Activated gamma-delta T cell treated with anti-CD3 and anti-CD28 coated beads, Interleukin-2, amount 50 U/mL, for 16 hours (primary cell): Measurements from ENCODE around the gene TCL1A.

Experiments
- DNase-seq: peaks from one replicate; pipeline ENCODE4 v3.0.0-alpha.2; 2020; ENCODE audit warnings: low read depth

TCL1A gene

DNA sequence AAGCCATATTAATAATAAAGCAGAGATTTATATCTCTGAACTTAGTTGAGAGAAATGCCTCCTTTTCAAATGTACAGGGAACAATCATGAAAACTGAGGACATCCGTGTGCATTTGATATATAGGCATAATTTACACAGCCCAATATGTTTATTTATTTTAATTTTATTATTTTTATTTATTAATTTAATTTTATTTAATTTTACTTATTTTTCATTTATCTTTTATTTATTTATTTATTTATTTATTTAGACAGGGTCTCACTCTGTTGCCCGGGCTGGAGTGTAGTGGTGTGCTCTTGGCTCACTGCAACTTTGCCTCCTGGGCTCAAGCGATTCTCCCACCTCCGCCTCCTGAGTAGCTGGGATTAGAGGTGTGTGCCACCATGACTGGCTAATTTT is 8.4 kb downstream of the TCL1A start:
- no peak for DNase-seq

DNA sequence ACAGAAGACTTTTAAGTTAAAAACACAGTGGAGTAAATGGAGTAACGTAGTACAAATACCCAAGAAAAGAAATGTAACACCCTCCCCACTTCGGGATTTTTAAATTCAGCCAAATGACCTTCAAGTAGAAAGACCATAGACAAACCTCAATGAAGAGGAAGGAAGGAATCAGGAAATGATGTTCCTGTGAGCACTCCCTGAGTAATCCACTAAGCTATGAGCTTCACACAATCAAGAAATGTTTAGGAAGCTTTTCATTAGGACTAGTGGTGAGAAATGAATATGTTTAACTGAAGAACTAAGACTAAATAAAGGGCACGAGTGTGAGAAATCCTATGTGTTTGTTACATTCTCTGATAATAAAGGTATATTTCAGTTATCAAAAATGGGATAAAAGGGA is 10.1 kb downstream of the TCL1A start:
- no peak for DNase-seq

DNA sequence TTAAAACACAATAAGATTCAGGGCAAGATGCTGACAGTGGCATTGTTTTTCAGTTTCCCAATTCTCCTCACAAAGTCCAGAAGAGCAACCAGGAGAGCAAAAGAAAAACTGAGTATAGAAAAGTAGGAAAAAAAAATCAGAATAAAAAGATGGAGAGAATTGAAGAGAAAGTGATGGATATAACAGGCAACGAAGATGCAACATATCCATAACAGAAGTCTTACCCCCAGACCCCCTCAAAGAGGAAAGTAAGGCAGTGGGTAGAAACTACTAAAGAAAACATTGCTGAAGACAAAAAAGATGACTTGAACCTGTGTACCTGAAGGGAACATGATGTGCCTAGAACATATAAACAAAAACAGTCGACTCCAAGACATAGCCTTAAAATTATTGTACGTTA is 10.6 kb downstream of the TCL1A start:
- no peak for DNase-seq

DNA sequence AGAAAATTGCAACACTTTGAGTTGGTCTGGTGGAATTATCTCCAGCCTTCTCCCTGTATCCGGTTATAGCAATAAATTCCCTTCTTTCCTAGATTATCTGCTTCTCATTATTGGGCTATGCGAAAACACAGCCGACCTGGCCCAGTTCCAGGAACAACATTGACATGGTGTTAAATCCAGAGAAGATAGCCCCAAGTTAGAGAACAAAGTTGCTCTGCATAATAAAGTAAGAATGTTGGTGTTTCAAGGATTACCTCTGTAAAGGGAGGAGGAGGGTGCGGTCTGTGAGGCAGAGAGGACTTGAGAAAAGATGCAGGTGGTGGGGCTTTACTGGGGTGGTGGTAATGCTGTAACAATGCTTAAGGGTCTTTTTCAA is 12.1 kb downstream of the TCL1A start:
- DNase-seq = no peak

DNA sequence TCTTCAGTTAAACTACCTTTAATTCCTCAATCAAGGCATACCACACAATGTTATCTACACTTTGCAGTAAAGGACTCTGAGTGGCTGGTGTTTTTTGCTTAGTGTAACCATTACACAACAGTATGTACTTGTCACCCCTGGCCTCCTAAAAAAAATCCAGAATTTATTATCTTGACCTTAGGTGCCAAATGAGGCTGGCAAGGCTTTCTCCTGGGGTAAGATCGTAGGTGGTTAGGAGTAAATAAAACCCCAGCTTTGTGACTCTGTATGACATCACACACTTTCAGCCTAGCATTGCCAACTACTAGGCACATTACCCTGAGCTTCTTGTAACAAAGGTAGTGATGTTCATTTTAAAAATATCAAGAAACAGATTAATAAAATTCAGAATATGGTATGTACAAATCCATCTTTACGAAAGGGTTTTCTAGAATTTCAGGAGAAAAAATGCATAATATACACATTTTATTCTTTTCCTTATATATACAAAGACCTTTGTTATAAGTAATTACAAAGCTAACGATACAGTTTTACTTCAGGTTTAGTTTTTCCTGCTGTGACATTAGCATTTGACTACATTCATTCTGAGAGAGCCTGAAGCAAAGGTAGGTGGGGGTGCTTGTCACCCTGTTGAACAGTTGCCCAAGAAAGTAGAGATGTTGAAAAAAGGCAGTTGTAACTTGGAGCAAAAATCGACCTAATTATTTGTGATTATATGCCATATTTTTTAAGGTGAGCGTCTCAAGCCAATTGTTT is 13.5 kb downstream of the TCL1A start:
- DNase-seq = no peak

DNA sequence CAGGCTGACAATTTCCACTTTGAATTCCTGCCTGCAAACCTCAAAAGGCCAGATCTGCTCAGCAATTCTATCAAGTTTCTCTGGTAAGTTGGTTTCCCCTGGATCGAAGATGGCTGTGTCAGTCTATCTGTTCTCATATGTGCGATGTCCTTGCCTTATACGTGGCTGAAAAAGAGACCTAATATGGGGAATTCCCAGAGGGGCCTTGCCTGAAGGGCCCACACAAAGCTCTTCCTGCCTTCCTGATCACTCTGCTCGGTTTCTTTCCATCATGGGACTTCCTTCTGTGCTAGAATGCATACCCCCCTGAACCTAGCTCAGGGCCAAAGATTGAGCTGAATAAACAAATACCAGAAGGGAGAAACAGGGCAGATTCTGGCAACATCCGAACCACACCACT is 14.5 kb downstream of the TCL1A start:
- no peak for DNase-seq

DNA sequence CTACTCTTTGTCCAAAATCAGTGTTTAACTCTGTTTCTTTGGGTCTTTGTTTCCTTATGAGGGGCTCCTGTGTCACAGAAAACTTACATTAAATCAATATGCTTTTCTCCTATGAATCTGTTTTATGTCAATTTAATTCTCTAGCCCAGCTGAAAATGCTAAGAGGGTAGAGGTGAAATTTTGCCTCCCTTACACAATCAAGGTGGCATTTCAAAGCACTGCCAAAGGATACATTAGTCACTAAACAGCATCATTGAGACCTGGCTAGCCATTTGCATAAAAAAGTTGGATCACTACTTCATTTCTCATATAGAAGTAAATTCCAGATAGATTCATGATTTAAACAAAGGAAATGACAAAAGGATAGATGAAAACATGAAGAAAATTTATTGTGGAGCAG is 15.6 kb downstream of the TCL1A start:
- DNase-seq = no peak

DNA sequence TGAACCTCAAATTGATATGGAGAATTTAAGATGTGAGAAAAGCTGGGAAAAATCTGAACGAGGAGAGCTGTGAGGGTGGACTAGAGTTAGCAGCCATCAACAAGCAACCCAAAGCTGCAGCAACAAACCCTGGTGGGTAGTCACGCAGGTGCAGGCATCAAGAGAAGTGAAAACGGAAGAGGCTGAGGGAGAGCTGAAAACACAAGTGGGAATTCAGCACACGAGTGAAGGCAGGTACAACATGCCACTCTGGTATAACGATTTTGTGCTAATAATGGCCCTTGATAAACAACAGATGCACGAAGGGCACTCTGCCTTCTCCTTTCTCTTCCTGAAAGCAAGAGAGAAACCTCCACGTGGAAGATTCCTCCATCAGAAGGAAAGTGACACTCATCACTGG is 16.2 kb downstream of the TCL1A start:
- DNase-seq = no peak

DNA sequence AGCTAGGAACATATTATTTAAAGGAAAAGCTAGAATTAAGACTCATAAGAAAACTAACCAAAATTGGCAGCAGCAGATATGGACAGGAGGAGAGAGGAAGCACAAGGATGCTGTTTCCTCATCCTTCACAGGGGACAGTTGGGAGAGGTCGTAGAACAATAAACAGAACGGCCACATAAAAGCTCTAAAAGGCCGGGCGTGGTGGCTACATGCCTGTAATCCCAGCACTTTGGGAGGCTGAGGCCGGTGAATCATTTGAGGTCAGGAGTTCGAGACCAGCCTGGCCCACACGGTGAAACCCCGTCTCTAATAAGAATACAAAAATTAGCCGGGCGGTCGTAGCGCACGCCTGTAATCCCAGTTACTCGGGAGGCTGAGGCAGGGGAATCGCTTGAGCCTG is 17.2 kb downstream of the TCL1A start:
- DNase-seq = no peak

DNA sequence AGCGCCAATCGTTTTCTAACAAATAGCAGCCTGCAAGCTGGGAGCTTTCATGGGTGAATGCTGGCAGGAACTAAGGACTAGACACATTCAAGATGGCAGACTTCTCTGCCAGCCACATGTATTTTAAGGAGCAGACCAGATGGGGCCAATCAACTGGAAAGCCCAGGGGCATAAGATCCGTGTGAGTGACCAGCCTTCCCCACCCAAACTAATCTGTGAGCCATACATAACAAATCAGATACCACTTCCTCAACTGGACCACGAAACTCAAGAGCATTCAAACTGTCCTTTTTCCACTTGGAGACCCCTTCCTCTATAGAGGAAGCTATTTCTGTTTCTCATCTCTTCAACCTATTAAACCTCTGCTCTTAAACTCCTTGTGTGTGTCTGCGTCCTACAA is 18.0 kb downstream of the TCL1A start:
- no peak for DNase-seq

DNA sequence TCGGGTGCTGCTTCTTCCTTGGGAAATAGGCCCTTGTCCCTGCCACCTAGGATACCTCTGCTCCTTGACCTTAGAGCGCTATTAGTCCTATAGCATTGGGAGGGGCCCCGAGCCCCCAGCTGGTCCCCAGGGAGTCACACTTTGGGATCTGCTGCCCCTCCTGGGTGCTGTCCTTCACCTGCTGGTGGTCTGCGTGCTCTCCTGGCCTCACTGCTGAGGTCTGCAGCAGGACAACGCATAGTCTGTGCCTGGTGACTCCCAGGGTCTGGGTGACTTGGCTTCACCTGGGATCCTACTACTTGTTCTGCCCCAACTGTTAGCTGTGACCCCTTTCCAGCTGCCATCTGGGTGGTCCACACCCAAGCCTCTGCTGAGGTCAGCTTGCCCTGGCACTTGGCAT is 18.9 kb downstream of the TCL1A start:
- no peak for DNase-seq

DNA sequence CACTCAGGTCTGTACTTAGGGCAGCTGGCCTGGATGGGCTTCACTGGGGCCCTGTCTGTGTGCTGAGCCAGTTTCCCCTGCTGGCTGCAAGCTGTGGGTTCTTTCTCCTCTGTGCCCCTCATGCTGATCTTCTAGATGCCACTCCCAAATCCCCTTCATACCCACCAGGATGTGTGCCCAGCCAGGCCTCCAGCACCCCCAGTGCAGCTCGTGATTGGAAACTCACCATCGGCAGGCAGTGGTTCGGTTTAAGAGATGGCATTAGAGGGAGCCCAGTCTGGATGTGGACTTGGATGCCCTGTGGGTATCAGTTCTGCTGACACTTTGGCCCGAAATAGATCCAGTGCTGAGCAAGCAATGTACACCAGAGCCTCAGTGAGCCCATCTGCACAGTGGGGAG is 21.8 kb downstream of the TCL1A start:
- no peak for DNase-seq

DNA sequence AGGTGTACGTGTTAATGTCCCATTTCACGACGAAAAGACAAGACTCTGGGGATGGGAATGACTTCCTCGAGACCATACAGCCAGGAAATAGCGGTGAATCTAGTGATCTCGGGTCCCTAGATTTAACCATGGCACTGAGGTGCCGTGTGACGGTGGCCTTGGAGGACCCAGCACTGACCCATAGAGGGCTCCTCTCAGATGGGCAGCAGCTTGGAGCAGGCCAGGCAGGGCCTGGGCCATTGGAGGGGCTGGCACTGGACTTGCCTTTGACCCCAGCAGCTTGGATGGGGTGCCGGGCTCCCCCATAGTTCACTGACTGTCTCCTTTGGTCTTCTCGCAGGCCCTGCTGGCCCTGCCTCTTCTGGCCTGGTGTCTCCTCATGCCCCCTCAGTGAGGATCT is 22.3 kb downstream of the TCL1A start:
- no peak for DNase-seq

DNA sequence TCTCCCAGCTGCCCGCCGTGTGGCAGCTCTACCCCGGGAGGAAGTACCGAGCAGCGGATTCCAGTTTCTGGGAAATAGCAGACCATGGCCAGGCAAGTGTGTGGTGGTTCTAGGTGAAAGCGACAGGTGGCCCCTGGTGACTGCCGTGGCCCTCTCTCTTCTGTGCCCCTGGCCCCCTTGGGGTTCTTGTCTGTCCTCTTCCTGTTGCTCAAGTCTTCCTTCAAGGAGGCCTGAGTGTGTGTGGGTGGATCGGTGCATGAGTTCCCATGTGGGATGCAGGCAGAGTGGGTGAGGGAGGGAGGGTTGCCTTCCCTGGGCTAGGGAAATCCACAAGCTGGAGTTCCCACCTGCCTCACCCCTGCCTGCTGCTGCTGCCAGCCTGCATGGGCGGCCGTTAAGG is 23.1 kb downstream of the TCL1A start:
- no peak for DNase-seq

DNA sequence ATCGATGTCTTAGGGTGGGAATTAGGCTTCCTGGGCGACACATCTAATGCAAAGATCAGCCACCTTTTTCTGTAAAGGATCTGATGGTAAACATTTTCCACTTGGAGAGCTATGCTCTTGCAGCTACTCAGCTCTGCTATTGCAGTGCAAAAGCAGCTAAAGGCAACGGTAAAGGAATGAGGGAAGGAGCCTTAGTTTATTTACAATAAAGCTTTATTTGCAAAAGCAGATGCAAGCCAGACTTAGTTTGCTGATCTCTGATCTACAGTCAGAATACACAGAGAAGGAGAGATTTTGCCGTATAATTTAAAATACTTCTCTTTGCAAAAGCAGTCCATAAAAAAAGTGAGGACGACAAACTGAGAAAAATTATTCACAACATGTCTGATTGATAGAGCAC is 24.5 kb downstream of the TCL1A start:
- DNase-seq = no peak

DNA sequence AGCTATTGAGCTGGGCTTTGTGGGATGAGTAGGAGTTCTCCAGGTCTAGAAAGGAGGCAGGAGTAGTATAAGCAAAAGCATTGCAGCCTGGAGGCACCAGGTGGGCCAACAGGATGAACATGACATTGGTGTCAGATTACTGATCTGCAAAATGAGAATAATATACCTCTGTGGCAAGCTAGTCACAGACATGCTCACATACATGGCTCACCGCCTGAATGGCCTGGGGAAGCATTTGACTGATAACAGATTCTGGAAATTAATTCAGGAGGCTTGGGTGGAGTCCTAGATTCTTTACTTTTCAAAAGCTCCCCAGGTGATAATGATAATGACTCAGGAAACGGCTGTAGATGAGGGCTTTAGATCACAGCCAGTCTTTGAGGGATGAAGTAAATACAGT is 27.0 kb downstream of the TCL1A start:
- DNase-seq = no peak

DNA sequence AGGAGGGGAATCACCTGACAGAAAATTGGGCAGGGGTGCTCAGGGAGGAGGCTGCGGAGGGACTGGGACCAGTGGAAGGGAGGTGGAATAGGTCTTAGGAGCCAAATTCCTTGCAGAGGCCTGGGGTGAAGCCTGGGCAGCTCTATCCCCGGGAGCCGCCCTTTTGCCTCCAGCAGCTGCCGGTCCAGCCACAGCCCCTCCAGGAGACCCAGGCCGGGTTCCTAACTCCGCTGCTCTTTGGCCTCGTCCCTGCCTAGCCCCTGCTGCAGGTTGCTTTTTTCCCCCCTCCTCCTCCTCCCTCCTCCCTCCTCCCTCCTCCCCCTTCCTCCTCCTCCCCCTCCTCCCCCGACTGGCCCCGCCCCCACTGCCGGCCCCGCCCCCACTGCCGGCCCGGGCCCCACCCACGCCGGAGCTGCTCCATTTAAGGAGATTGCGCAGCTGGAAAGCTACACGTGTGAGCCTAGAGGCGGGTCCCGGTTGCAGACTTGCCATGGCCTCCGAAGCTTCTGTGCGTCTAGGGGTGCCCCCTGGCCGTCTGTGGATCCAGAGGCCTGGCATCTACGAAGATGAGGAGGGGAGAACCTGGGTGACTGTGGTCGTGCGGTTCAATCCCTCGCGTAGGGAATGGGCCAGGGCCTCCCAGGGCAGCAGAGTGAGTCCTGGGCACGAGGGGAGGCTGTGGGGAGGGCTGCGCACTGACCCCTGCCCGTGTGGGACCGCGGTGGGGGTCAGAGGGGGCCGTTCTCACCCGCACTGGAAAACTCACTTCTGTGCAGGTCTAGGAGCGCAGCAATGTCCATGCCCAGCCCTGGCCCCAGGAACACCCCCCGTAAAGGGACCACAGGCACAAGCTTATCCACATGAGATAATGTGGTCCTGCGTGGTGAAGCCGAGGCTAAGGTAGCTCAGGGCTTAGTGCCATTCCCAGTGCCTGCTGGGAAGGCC is 27.7 kb downstream of the TCL1A start, which contains the start of gene TCL1B:
TSS of gene TCL1B (plus strand) at position 449 of the 945 bp plus-strand sequence. CDS start at position 491, 42 bp downstream.
- no peak for DNase-seq

DNA sequence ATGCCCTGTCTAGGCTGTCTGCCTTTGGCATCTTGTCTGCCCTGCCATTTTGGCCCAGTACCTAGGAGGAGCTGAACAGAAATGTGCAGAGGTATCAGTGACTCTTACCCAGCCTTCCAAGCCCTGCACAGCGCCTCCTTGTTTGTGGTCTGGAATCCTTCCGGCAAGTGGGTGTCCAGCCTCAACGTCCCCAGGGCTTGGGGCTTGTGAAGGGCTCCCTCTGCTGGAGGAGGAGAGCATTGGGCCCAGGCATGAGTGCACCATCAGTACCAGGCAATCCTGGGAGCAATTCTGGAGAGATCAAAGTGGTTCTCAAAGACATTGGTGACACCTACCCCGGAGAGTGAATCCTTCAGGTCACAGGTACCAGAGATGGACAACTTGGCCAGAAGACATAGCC is 30.1 kb downstream of the TCL1A start:
- no peak for DNase-seq

DNA sequence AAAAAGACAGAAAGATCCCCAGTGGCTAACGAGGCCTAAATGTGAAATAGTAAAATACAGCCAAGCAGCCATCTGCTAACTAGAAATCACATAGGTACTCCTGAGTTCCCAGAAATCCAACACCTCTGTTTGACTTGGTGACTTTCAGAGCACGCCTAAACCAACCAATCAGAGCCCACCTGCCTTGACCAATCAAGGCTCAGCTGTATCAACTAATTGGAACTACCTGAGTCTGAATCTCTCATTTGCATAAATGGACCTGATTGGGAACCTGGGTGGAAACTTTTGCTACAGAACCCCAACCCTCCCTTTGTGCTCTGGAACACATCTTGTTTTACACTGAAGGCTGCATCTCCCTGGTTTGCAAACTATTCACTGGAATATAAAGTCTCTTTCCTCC is 32.8 kb downstream of the TCL1A start:
- DNase-seq = no peak

DNA sequence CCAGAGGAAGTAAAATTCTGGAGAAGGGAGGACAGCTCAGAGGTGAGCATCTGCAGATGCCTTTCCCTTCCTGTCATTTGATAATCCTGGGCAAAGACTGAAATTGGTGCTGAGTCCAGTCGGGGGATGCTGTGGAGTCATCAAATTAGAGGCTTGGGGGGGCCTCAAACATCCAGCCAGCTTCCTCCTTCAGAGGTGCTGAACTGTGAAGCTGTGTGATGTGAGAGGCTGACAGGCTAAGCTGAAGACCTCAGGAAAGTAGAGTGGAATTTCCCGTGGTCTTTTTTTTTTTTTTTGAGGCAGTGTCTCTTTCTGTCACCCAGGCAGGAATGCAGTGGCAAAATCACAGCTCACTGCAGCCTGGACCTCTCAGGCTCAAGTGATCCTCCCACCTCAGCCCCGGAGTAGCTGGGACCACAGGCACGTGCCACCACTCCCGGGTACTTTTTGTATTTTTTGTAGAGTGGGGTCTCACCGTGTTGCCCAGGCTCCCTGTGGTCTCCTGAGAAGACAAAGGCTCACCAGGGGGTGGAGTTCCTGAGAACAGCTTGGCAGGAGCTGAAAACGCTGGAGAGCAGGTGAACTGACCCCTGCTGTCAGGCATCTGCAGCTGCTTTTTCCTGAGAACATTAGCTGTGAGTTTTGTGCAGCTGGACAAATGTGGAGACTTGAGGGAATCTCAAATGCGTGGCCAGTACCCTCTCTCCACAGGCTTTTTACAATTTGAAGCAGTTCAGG is 33.8 kb downstream of the TCL1A start:
- DNase-seq = no peak

DNA sequence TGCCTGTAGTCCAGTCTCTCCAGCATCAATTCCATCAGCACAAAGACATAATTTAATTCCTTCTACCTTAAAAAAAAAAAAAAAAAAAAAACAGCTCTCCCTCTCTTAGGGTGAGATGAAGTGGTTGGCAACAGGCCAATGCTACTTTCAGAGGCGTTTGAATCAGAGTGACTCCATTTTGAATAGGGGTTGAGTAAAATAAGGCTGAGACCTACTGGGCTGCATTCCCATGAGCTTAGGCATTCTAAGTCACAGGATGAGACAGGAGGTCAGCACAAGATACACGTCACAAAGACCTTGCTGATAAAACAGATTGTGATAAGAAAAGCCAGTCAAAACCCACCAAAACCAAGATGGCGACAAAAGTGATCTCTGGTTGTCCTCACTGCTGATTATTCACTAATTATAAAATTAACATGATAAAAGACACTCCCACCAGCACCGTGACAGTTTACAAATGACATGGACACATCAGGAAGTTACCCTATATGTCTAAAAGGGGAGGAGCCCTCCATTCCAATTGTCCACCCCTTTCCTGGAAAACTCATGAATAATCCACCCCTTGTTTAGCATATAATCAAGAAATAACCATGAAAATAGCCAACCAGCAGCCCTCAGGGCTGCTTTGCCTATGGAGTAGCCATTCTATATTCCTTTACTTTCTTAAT is 34.6 kb downstream of the TCL1A start:
- DNase-seq = no peak

DNA sequence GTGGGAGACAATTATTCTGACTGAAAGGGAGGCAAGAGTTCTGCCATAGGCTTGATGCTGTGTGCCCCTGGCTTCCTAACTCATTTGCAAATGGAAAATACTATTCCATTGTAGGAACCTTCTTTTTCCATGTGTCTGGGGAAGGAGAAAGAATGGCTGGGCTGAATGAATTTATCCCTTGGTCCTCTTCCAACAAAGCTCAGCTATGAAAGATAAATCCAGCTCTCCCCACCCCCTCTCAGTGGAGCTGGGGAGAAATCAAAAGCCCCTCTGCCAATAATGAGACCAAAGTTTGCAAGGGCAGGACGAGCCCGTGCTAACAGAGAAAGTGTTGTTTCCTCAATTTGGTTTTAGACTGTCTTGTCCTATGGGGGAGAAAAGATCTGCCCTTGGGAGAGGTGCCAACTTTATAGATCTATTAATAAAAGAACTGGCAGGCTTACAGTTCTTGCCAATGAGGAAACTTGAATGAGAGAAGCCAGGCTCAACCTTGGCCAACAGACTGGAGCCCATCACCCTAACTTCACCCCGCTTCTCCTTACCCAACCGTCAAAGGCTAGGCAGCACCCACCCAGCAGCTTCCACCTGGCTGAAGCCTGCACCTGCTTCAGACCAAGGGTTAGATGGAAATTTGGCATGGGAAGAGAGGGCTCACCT is 36.6 kb downstream of the TCL1A start:
- DNase-seq = no peak
